Mammary epithelial cell (primary cell): Measurements from ENCODE around the gene DPEP1.

Experiments
- EZH2 ChIP-seq: IDR thresholded peaks from 2 replicates; pipeline ENCODE4 v1.6.1; 2012; ENCODE audit warnings: low read length, inconsistent platforms, borderline replicate concordance
- TF ChIP-seq, protein P1 (sequence below), 2 donors: IDR thresholded peaks in 1 of 2; conservative IDR thresholded peaks in 1 of 2; 2 replicates each; pipeline ENCODE4 v1.5.1; 2011 to 2012; ENCODE audit warnings: inconsistent platforms in 2 of 2, low read length in 2 of 2, mild to moderate bottlenecking in 2 of 2, control low read depth in 1 of 2, low read depth in 1 of 2; ENCODE audit not compliant: insufficient read depth in 1 of 2; ENCODE audit errors: extremely low read depth in 1 of 2

- TF ChIP-seq, protein P1, sequence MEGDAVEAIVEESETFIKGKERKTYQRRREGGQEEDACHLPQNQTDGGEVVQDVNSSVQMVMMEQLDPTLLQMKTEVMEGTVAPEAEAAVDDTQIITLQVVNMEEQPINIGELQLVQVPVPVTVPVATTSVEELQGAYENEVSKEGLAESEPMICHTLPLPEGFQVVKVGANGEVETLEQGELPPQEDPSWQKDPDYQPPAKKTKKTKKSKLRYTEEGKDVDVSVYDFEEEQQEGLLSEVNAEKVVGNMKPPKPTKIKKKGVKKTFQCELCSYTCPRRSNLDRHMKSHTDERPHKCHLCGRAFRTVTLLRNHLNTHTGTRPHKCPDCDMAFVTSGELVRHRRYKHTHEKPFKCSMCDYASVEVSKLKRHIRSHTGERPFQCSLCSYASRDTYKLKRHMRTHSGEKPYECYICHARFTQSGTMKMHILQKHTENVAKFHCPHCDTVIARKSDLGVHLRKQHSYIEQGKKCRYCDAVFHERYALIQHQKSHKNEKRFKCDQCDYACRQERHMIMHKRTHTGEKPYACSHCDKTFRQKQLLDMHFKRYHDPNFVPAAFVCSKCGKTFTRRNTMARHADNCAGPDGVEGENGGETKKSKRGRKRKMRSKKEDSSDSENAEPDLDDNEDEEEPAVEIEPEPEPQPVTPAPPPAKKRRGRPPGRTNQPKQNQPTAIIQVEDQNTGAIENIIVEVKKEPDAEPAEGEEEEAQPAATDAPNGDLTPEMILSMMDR (conservative IDR thresholded peaks at IDR 0.05 in 1 of 2, IDR thresholded peaks at IDR 0.05 in 1 of 2; ENCODE audit: extremely low read depth in 1 of 2, insufficient read depth in 1 of 2, low read depth in 1 of 2, low read length in 2 of 2), result no peak
- no peak for TF ChIP-seq EZH2
Measured at GRCh38 chr16:89579351-89579750, 34.1 kb upstream of the DPEP1 start.
